Spleen (tissue), 11 donors: ENCODE data around the gene MXD1. TPM values are rescaled to one million over a fixed set of nuclear protein-coding genes. Genes with fewer than 3 reads are reported as not detected.
"Not testable (repeated sequence)": the region's sequence is repeated elsewhere in the genome, so short reads cannot be mapped to it uniquely, and the experiment has no call there.

Experiments
- DNase-seq: peaks from one replicate; pipeline ENCODE4 v3.0.0-alpha.2; 2020
- H3K27ac ChIP-seq, 8 donors: fragments of 200-600 bp; sonication (generic) in 7 of 8; 1 replicate in 4 of 8; 2 replicates in 4 of 8; pipeline versions ENCODE4 v1.5.0 to v1.8.0; 2016 to 2021; ENCODE audit warnings: inconsistent platforms in 4 of 8, mild to moderate bottlenecking in 4 of 8, moderate library complexity in 1 of 8
- H3K27me3 ChIP-seq, 7 donors: fragments of 200-600 bp; sonication (generic) in 6 of 7; replicated peaks in 1 of 7; 1 replicate in 4 of 7; 2 replicates in 3 of 7; pipeline versions ENCODE4 v1.5.0 to v1.8.0; 2016 to 2021; ENCODE audit warnings: inconsistent platforms in 3 of 7, mild to moderate bottlenecking in 1 of 7
- H3K36me3 ChIP-seq, 6 donors: fragments of 200-600 bp; sonication (generic) in 5 of 6; 1 replicate in 4 of 6; 2 replicates in 2 of 6; pipeline versions ENCODE4 v1.5.0 to v1.8.0; 2016 to 2021; ENCODE audit warnings: inconsistent platforms in 2 of 6
- H3K4me1 ChIP-seq, 6 donors: fragments of 200-600 bp; sonication (generic) in 5 of 6; 1 replicate in 3 of 6; 2 replicates in 3 of 6; pipeline versions ENCODE4 v1.5.0 to v1.8.0; 2016 to 2021; ENCODE audit warnings: inconsistent platforms in 3 of 6
- H3K4me3 ChIP-seq, 8 donors: fragments of 200-600 bp; sonication (generic) in 7 of 8; 1 replicate in 4 of 8; 2 replicates in 4 of 8; pipeline versions ENCODE4 v1.5.0 to v1.8.0; 2016 to 2021; ENCODE audit warnings: inconsistent platforms in 4 of 8, mild to moderate bottlenecking in 4 of 8, moderate library complexity in 2 of 8
- H3K9me3 ChIP-seq, 8 donors: fragments of 200-600 bp; sonication (generic) in 7 of 8; 1 replicate in 4 of 8; 2 replicates in 4 of 8; pipeline versions ENCODE4 v1.5.0 to v1.8.0; 2016 to 2021; ENCODE audit warnings: inconsistent platforms in 4 of 8
- POLR2A ChIP-seq, 3 donors: fragments of 450-650 bp; IDR thresholded peaks; one replicate each; pipeline ENCODE4 v1.5.1; 2017; ENCODE audit warnings: antibody characterized with exemption in 3 of 3, mild to moderate bottlenecking in 1 of 3
- POLR2AphosphoS5 ChIP-seq, 3 donors: sonication (generic); formaldehyde crosslinking; IDR thresholded peaks; one replicate each; pipeline ENCODE4 v1.5.1; 2017; ENCODE audit warnings: antibody characterized with exemption in 3 of 3
- WGBS, 5 donors: extraction: QIAGEN DNeasy Blood & Tissue Kit in 3 of 5; methylation state at CpG; one replicate each; pipeline versions ENCODE4 v1.1.5 to v1.1.7; 2013 to 2018; 5-methylcytosine and 5-hydroxymethylcytosine counted together
- intact Hi-C: fragments of 100-400 bp; cut with DNase I; formaldehyde crosslinking; loops from one replicate; pipeline ENCODE4 v1.15.0; 2023; ENCODE audit warnings: low total_unique reads
- polyA plus RNA-seq, 3 donors: library from polyadenylated mRNA; stranded (reverse); fragments of 200-250 nt; gene quantifications; one replicate each; pipeline ENCODE4 v1.2.1, GENCODE V29; 2013
- total RNA-seq, 7 donors: library from RNA; depleted of rRNA in 3 of 7; stranded (reverse); fragments of >200 nt in 3 of 7; fragmentation: NEBNext Ultra II Directional in 4 of 7; extraction: Animal tissue kit (Norgen Biotek cat#: 25700) in 4 of 7; gene quantifications; one replicate each; pipeline versions ENCODE4 v1.1.0 to v1.2.1, GENCODE V29; 2016 to 2021
- TF ChIP-seq, protein P1 (sequence below), 11 experiments: fragments of 200-600 bp in 7 of 11; fragments of 450-650 bp in 4 of 11; sonication (generic) in 4 of 11; IDR thresholded peaks in 8 of 11; conservative IDR thresholded peaks in 3 of 11; 1 replicate in 7 of 11; 2 replicates in 4 of 11; pipeline versions ENCODE4 v1.4.0 to v1.8.0; 2016 to 2021; ENCODE audit warnings: antibody characterized with exemption in 11 of 11, inconsistent platforms in 4 of 11, mild to moderate bottlenecking in 1 of 11
- donor health status: healthy with polysubstance abuse.
- donor health status: DM: no; HTN: no; CAD: no; lungs with moderate emphysema.
- donor health status: DM: no; HTN: no; CAD: no.
- donor health status: Bipolar disorder and iron deficiency.
- donor health status: healthy.
- donor health status: DM: no; HTN: no; CAD: no.
- donor health status: DM: yes; HTN: yes; CAD: no.

The MXD1 gene
- total and polyA plus RNA-seq, 10 donors: 2.7 to 241 (median 63.8) TPM

DNA sequence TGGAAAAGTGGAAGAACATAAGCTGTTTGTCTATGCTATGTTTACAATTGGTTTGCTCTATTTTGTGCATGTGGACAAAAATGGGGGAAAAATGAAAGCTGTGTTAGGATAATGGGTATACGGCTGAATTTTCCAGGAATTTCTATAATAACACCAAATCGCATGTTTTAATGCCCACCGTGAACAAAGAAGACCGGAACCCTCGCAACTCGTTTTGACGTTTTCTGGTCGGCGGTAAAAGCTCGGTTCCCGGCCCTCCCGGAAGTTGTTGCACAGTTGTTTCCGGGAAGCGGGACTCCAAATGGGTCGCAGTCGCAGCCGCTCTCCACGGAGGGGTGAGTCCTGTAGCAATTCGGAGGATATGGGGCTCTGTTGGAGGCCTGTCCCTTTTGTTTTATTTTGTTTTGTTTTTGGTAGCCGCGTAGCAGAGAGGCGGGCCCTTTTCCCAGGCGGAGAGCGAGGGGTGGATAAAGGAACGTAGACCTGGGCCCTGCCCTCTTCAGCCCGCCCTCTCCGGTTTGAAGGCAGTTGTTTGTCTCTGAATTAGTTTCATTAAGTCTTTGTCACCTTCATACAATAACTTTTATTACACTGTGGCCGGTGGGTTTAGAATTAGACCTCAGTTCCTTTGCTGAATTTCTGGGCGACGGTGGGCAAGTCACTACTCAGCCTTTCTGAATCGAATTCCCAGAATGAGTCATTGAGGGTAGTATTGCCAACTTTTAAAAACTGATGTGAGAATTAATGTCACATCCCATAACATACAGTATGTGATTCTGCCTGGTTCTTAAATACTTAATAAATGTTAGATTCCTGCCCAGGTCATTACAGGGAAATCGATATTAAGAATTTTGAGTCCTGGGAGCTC lies 21.0 kb upstream of the MXD1 start, which contains the start of gene SNRNP27:
TSS of gene SNRNP27 (plus strand) at position 273 of the 868 bp plus-strand sequence. CDS start at position 302, 29 bp downstream.
- Histone ChIP-seq H3K9me3 (peaks cover 0 to 8% (median 4%) of the 10 kb centered on the region in 8 donors), H3K27ac (peak within 1 kb of the TSS; percentile 64 to 88 (median 83)), H3K36me3 (peaks cover 8 to 40% (median 29%) of the 10 kb centered on the region in 6 donors), H3K27me3 (no peaks in the 10 kb centered on the region), H3K4me1 (peaks cover 12 to 52% (median 33%) of the 10 kb centered on the region in 6 donors), H3K4me3 (peak within 1 kb of the TSS; percentile 65 to 91 (median 77))
- TF ChIP-seq, protein P1, sequence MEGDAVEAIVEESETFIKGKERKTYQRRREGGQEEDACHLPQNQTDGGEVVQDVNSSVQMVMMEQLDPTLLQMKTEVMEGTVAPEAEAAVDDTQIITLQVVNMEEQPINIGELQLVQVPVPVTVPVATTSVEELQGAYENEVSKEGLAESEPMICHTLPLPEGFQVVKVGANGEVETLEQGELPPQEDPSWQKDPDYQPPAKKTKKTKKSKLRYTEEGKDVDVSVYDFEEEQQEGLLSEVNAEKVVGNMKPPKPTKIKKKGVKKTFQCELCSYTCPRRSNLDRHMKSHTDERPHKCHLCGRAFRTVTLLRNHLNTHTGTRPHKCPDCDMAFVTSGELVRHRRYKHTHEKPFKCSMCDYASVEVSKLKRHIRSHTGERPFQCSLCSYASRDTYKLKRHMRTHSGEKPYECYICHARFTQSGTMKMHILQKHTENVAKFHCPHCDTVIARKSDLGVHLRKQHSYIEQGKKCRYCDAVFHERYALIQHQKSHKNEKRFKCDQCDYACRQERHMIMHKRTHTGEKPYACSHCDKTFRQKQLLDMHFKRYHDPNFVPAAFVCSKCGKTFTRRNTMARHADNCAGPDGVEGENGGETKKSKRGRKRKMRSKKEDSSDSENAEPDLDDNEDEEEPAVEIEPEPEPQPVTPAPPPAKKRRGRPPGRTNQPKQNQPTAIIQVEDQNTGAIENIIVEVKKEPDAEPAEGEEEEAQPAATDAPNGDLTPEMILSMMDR (IDR thresholded peaks at IDR 0.05 in 8 of 11, conservative IDR thresholded peaks at IDR 0.05 in 3 of 11): peak in 1 of 11 experiments; percentile 8
- TF ChIP-seq POLR2AphosphoS5 (IDR thresholded peaks at IDR 0.05) (peak; percentile 57 to 89 (median 81)), POLR2A (IDR thresholded peaks at IDR 0.05) (no peak)
- WGBS, 5 donors: 0 to 1% (median 1%) methylated on average over 32 of the region's 32 CpGs
- intact Hi-C loops: no loop called here
- peak; percentile 93 for DNase-seq

DNA sequence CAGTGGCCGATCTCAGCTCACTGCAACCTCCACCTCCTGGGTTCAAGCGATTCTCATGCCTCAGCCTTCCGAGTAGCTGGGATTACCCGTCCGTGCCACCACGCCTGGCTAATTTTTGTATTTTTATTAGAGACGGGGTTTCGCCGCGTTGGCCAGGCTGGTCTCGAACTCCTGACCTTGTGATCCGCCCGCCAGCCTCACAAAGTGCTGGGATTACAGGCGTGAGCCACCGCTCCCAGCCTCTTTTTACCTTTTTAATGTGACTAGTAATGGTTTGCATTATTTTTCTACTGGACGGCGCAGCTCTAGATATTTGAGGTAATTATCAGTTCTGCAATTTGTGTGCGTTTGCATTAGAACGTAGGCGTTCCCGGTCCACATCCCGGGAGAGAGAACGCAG lies 20.2 kb upstream of the MXD1 start:
- intact Hi-C loops, DNase-seq, H3K9me3 ChIP-seq, H3K27me3 ChIP-seq: not testable (repeated sequence)
- WGBS, 5 donors: 38 to 68% (median 48%) methylated on average over 23 of the region's 23 CpGs
- Histone ChIP-seq H3K4me1 (peaks cover 12 to 60% (median 34%) of the 10 kb centered on the region in 6 donors), H3K4me3 (peak overlapping the region; percentile 65 to 91 (median 77)), H3K36me3 (peaks cover 11 to 49% (median 36%) of the 10 kb centered on the region in 6 donors), H3K27ac (peak overlapping the region in 4 of 8 donors; percentile 20 to 88 (median 83))

DNA sequence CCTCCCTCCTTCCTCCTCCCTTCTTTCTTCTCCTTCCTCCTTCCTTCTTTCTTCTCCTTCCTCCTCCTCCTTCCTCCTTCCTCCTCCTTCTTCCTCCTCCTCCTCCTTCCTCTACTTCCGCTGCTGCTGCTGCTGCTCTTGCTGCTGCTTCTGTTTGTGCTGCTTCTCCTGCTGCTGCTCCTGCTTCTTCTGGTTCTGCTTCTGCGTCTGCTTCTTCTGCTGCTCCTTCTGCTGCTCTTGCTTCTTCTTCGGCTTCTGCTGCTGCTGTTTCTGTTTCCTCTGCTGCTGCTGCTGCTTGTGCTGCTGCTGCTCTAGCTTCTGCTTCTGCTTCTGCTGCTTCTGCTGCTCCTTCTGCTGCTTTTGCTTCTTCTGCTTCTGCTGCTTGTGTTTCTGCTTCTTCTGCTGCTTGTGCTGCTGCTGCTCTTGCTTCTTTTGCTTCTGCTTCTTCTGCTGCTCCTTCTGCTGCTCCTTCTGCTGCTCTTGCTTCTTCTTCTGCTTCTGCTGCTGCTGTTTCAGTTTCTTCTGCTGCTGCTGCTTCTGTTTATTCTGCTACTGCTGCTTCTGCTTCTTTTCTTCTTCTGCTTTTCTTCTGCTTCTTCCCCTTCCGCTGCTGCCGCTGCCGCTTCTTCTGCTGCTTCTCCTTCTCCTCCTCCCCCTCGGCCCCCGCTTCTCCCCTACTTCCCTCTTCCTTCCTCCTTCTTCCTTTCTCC lies 12.5 kb upstream of the MXD1 start:
- Histone ChIP-seq H3K36me3 (peaks cover 4 to 90% (median 55%) of the 10 kb centered on the region in 6 donors), H3K4me1 (peaks cover 12 to 73% (median 36%) of the 10 kb centered on the region in 6 donors), H3K9me3 (no peaks in the 10 kb centered on the region), H3K4me3 (peak overlapping the region in 4 of 8 donors; percentile 7 to 51 (median 20)), H3K27me3 (no peaks in the 10 kb centered on the region), H3K27ac (peak overlapping the region; percentile 22 to 89 (median 73))
- DNase-seq: peak; percentile 88
- WGBS, 5 donors: 16 to 35% (median 30%) methylated on average over 8 of the region's 8 CpGs
- TF ChIP-seq POLR2A (IDR thresholded peaks at IDR 0.05): no peak
- peak in 1 of 3 donors; percentile 34 for TF ChIP-seq POLR2AphosphoS5 (IDR thresholded peaks at IDR 0.05)
- intact Hi-C loops: no loop called here

DNA sequence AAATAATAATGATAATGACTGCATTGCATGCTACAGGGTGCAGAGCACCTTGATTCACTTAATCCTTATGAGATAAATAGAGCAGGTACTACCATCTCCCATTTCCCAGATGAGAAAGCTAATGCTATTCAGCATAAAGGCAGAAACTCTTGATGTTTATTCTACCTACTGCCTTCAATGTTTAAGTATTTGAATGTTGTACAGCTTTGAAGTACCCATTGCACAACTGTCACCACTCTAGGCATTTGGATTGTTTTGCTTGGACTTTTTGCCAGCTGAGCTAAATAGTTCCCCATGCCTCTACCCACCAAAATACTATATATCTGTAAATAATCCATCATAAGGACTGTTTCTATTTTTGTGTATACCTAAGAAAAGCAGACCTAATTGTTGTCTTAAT lies 7.7 kb upstream of the MXD1 start:
- Histone ChIP-seq H3K9me3 (no peaks in the 10 kb centered on the region), H3K4me3 (no peak overlapping the region), H3K27me3 (no peaks in the 10 kb centered on the region), H3K4me1 (peaks cover 0 to 32% (median 17%) of the 10 kb centered on the region in 6 donors), H3K36me3 (peaks cover 0 to 88% (median 59%) of the 10 kb centered on the region in 6 donors), H3K27ac (no peak overlapping the region)
- TF ChIP-seq, protein P1 (IDR thresholded peaks at IDR 0.05 in 8 of 11, conservative IDR thresholded peaks at IDR 0.05 in 3 of 11): no peak
- TF ChIP-seq POLR2AphosphoS5 (IDR thresholded peaks at IDR 0.05) (no peak), POLR2A (IDR thresholded peaks at IDR 0.05) (no peak)
- intact Hi-C loops: no loop called here
- DNase-seq: no peak
